Measurements from ENCODE around the gene SUPT16H.

DNA sequence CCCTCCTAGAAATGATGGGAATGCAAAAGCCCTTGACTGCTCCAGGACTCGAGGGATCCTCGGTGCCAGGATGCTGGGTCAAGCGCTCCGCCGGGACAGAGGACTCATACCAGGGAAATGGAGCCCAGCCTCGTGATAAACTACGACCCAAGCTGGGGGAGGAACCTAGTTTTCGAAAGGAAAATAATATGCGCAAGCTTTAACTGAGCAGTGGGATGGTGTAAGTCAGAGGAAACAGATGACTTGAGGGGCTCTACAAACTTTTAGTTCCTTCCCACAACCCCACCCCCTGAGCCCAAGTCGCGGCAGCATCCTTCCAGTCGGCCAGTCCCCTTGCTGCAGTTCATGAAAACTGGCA lies 654 bp upstream of the SUPT16H start:
- TF ChIP-seq, protein P1, sequence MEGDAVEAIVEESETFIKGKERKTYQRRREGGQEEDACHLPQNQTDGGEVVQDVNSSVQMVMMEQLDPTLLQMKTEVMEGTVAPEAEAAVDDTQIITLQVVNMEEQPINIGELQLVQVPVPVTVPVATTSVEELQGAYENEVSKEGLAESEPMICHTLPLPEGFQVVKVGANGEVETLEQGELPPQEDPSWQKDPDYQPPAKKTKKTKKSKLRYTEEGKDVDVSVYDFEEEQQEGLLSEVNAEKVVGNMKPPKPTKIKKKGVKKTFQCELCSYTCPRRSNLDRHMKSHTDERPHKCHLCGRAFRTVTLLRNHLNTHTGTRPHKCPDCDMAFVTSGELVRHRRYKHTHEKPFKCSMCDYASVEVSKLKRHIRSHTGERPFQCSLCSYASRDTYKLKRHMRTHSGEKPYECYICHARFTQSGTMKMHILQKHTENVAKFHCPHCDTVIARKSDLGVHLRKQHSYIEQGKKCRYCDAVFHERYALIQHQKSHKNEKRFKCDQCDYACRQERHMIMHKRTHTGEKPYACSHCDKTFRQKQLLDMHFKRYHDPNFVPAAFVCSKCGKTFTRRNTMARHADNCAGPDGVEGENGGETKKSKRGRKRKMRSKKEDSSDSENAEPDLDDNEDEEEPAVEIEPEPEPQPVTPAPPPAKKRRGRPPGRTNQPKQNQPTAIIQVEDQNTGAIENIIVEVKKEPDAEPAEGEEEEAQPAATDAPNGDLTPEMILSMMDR (IDR thresholded peaks at IDR 0.05): no peak
- no peak for TF ChIP-seq POLR2A (IDR thresholded peaks at IDR 0.05)

All from uterus (tissue), 2 donors.